Measurements from ENCODE around the gene SLC39A10. TPM values are rescaled to one million over a fixed set of nuclear protein-coding genes. Genes with fewer than 3 reads are reported as not detected.
A peak's percentile ranks its signal among the peaks of the same experiment; 100 is the strongest.

Gene SLC39A10
- total and polyA plus RNA-seq, 9 of the 15 experiments (the other 6 are each of a cell fraction or from before 2014, with no cell fraction given) = 12.5 to 40.1 (median 23.1) TPM

DNA sequence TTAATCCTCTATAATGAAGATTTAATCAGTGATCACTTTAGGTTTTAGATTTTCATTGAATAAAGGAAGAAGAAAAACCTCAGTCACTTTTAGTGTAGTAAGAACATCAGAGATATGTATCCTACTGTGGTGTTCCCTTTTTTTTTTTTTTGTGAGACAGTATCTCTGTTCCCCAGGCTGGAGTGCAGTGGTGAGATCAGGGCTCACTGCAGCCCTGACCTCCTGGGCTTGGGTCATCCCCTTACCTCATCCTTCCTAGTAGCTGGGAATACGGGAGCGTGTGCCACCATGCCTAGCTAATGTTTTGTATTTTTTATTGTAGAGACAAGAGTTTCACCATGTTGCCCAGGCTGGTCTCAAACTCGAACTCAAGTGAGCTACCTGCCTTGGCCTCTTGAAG is 5.1 kb downstream of the SLC39A10 start (continued):
- TF ChIP-seq TBL1XR1 (IDR thresholded peaks at IDR 0.05; ENCODE audit: low read length in 2 of 2) (peak; percentile 30 to 39; a peak in 1 of 4 replicates), MECOM (CRISPR knock-in tag; IDR thresholded peaks at IDR 0.05) (no peak), HNRNPK (IDR thresholded peaks at IDR 0.05; ENCODE audit: low read depth, low read length, poor library complexity, severe bottlenecking) (no peak), PTBP1 (IDR thresholded peaks at IDR 0.05; ENCODE audit: low read depth, low read length) (no peak), ZNF668 (CRISPR knock-in tag; IDR thresholded peaks at IDR 0.05) (no peak), GATA2 (CRISPR knock-in tag; IDR thresholded peaks at IDR 0.05) (peak; percentile 62), EGR1 (conservative IDR thresholded peaks at IDR 0.05) (no peak), CBFA2T3 (IDR thresholded peaks at IDR 0.05) (peak; percentile 91), CBFA2T2 (conservative IDR thresholded peaks at IDR 0.05) (peak; percentile 81), KAT8 (IDR thresholded peaks at IDR 0.05; ENCODE audit: low read depth) (no peak), NFIC (IDR thresholded peaks at IDR 0.05) (peak; percentile 51), SIRT6 (IDR thresholded peaks at IDR 0.05; ENCODE audit: low read depth, low read length) (no peak), POU5F1 (IDR thresholded peaks at IDR 0.05; ENCODE audit: borderline replicate concordance, low read depth, low read length, partially characterized antibody) (no peak), CBFB (CRISPR knock-in tag; IDR thresholded peaks at IDR 0.05) (no peak)
- TF ChIP-seq, protein P1, sequence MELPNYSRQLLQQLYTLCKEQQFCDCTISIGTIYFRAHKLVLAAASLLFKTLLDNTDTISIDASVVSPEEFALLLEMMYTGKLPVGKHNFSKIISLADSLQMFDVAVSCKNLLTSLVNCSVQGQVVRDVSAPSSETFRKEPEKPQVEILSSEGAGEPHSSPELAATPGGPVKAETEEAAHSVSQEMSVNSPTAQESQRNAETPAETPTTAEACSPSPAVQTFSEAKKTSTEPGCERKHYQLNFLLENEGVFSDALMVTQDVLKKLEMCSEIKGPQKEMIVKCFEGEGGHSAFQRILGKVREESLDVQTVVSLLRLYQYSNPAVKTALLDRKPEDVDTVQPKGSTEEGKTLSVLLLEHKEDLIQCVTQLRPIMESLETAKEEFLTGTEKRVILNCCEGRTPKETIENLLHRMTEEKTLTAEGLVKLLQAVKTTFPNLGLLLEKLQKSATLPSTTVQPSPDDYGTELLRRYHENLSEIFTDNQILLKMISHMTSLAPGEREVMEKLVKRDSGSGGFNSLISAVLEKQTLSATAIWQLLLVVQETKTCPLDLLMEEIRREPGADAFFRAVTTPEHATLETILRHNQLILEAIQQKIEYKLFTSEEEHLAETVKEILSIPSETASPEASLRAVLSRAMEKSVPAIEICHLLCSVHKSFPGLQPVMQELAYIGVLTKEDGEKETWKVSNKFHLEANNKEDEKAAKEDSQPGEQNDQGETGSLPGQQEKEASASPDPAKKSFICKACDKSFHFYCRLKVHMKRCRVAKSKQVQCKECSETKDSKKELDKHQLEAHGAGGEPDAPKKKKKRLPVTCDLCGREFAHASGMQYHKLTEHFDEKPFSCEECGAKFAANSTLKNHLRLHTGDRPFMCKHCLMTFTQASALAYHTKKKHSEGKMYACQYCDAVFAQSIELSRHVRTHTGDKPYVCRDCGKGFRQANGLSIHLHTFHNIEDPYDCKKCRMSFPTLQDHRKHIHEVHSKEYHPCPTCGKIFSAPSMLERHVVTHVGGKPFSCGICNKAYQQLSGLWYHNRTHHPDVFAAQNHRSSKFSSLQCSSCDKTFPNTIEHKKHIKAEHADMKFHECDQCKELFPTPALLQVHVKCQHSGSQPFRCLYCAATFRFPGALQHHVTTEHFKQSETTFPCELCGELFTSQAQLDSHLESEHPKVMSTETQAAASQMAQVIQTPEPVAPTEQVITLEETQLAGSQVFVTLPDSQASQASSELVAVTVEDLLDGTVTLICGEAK (IDR thresholded peaks at IDR 0.05) = no peak
- TF ChIP-seq, protein P1 (CRISPR knock-in tag; IDR thresholded peaks at IDR 0.05) = no peak
- TF ChIP-seq, protein P2, sequence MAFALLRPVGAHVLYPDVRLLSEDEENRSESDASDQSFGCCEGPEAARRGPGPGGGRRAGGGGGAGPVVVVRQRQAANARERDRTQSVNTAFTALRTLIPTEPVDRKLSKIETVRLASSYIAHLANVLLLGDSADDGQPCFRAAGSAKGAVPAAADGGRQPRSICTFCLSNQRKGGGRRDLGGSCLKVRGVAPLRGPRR (CRISPR knock-in tag; IDR thresholded peaks at IDR 0.05) = no peak
- TF ChIP-seq, protein P3, sequence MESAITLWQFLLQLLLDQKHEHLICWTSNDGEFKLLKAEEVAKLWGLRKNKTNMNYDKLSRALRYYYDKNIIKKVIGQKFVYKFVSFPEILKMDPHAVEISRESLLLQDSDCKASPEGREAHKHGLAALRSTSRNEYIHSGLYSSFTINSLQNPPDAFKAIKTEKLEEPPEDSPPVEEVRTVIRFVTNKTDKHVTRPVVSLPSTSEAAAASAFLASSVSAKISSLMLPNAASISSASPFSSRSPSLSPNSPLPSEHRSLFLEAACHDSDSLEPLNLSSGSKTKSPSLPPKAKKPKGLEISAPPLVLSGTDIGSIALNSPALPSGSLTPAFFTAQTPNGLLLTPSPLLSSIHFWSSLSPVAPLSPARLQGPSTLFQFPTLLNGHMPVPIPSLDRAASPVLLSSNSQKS (CRISPR knock-in tag; IDR thresholded peaks at IDR 0.05) = no peak

Measured in K562 (cell line).